Esophagus squamous epithelium (tissue), 4 donors: ENCODE results near the gene ANKLE1.

ENCODE experiments used
- CTCF ChIP-seq, 6 experiments: fragments of 450-650 bp in 4 of 6; fragments of 200-600 bp in 2 of 6; sonication (generic) in 2 of 6; IDR thresholded peaks; one replicate each; pipeline ENCODE4 v1.5.1; 2016 to 2019; ENCODE audit warnings: antibody characterized with exemption in 6 of 6, mild to moderate bottlenecking in 4 of 6, moderate library complexity in 4 of 6
- POLR2A ChIP-seq, 4 donors: fragments of 450-650 bp; IDR thresholded peaks; one replicate each; pipeline ENCODE4 v1.6.1; 2017; ENCODE audit warnings: antibody characterized with exemption in 4 of 4, mild to moderate bottlenecking in 4 of 4, moderate library complexity in 3 of 4

- no peak for TF ChIP-seq POLR2A (IDR thresholded peaks at IDR 0.05)
- no peak for TF ChIP-seq CTCF (IDR thresholded peaks at IDR 0.05)
Measured at GRCh38 chr19:17283504-17283996, 1.8 kb downstream of the ANKLE1 start.
